HEK293T (cell line): ENCODE results near the gene TWF2.

Experiments
- CTCF ChIA-PET: fragments of 350-600 bp; formaldehyde crosslinking; extraction: SDS; loops from one replicate; lab custom pipeline; 2021; ENCODE audit warnings: antibody characterized with exemption, inconsistent platforms; lab: Yijun Ruan, JAX
- POLR2A ChIA-PET: fragments of 350-600 bp; formaldehyde crosslinking; extraction: SDS; loops from one replicate; lab custom pipeline; 2020; ENCODE audit warnings: antibody characterized with exemption, inconsistent platforms; lab: Yijun Ruan, JAX
- DNase-seq: peaks from one replicate; pipeline ENCODE4 v3.0.0; 2012; ENCODE audit warnings: mixed read lengths; ENCODE audit errors: extremely low spot score
- ARNT ChIP-seq: fragments of 450-650 bp; IDR thresholded peaks from 2 replicates; pipeline ENCODE4 v1.6.1; 2017; ENCODE audit warnings: mild to moderate bottlenecking
- BHLHE40 ChIP-seq: fragments of 450-650 bp; IDR thresholded peaks from 2 replicates; pipeline ENCODE4 v1.6.1; 2016; ENCODE audit warnings: mild to moderate bottlenecking, moderate library complexity, borderline replicate concordance
- CTBP1 ChIP-seq: fragments of 450-650 bp; IDR thresholded peaks from 2 replicates; pipeline ENCODE4 v1.6.1; 2016; ENCODE audit warnings: borderline replicate concordance
- ELF4 ChIP-seq: fragments of 450-650 bp; IDR thresholded peaks from 2 replicates; pipeline ENCODE4 v1.6.1; 2017; ENCODE audit warnings: antibody characterized with exemption
- FOXA1 ChIP-seq: fragments of 450-650 bp; IDR thresholded peaks from 2 replicates; pipeline ENCODE4 v1.6.1; 2016; ENCODE audit warnings: mild to moderate bottlenecking
- FOXK2 ChIP-seq: fragments of 450-650 bp; IDR thresholded peaks from 2 replicates; pipeline ENCODE4 v1.6.1; 2016; ENCODE audit warnings: mild to moderate bottlenecking
- FOXM1 ChIP-seq: fragments of 450-650 bp; IDR thresholded peaks from 2 replicates; pipeline ENCODE4 v1.6.1; 2017; ENCODE audit warnings: mild to moderate bottlenecking, borderline replicate concordance
- HDGF ChIP-seq: fragments of 450-650 bp; IDR thresholded peaks from 2 replicates; pipeline ENCODE4 v1.6.1; 2017; ENCODE audit warnings: antibody characterized with exemption, borderline replicate concordance
- L3MBTL2 ChIP-seq: fragments of 450-650 bp; conservative IDR thresholded peaks from 2 replicates; pipeline ENCODE4 v1.6.1; 2016; ENCODE audit warnings: mild to moderate bottlenecking
- LEF1 ChIP-seq: fragments of 450-650 bp; IDR thresholded peaks from 2 replicates; pipeline ENCODE4 v1.6.1; 2017; ENCODE audit warnings: mild to moderate bottlenecking, borderline replicate concordance
- NFRKB ChIP-seq: fragments of 450-650 bp; IDR thresholded peaks from 2 replicates; pipeline ENCODE4 v1.6.1; 2016; ENCODE audit warnings: mild to moderate bottlenecking, moderate library complexity
- PKNOX1 ChIP-seq: fragments of 450-650 bp; IDR thresholded peaks from 2 replicates; pipeline ENCODE4 v1.6.1; 2016
- SP1 ChIP-seq: fragments of 450-650 bp; IDR thresholded peaks from 2 replicates; pipeline ENCODE4 v1.6.1; 2017
- SUZ12 ChIP-seq: fragments of 450-650 bp; IDR thresholded peaks from 2 replicates; pipeline ENCODE4 v1.6.1; 2016; ENCODE audit warnings: mild to moderate bottlenecking
- TARDBP ChIP-seq: fragments of 450-650 bp; IDR thresholded peaks from 2 replicates; pipeline ENCODE4 v1.6.1; 2016
- ZNF384 ChIP-seq: fragments of 450-650 bp; IDR thresholded peaks from 2 replicates; pipeline ENCODE4 v1.6.1; 2016

TWF2 gene

GRCh38 chr3:52221563-52222318 is 17.2 kb downstream of the TWF2 start:
- TF ChIP-seq BHLHE40 (no peak), L3MBTL2 (no peak), SP1 (no peak), LEF1 (no peak), FOXA1 (no peak), PKNOX1 (no peak), ZNF384 (no peak), FOXM1 (no peak), NFRKB (no peak), TARDBP (no peak), FOXK2 (no peak), CTBP1 (no peak), ARNT (no peak), ELF4 (no peak), SUZ12 (no peak)
- POLR2A ChIA-PET = interaction anchor here (0.6 to 1.0 kb wide), 2 partner anchors 20 to 56 kb away, joined by 4 read pairs; partner anchors contain the start of gene WDR82
- DNase-seq = no peak
- CTCF ChIA-PET = interaction anchor here (0.6 to 3.0 kb wide), 5 partner anchors 10 to 118 kb away, joined by 3 to 25 read pairs (median 9); partner anchors contain the start of gene WDR82

- TF ChIP-seq CTBP1 = no peak
- no peak for TF ChIP-seq TARDBP
- no peak for TF ChIP-seq LEF1
- no peak for TF ChIP-seq PKNOX1
- no peak for TF ChIP-seq FOXA1
- TF ChIP-seq FOXK2 = no peak
- no peak for TF ChIP-seq FOXM1
- no peak for TF ChIP-seq ZNF384
- no peak for TF ChIP-seq ARNT
- DNase-seq = no peak
- CTCF ChIA-PET = interaction anchor here (0.6 to 3.0 kb wide), 18 partner anchors 8 to 270 kb away, joined by 3 to 25 read pairs (median 4); partner anchors contain the start of genes POC1A, TWF2 and WDR82
- POLR2A ChIA-PET = interaction anchor here (0.6 kb wide), 1 partner anchor 19 kb away, joined by 4 read pairs; no protein-coding TSS in a partner anchor
These were observed 17.8 kb downstream of the TWF2 start for GRCh38 chr3:52221141-52221562.

GRCh38 chr3:52220380-52221026 is 18.5 kb downstream of the TWF2 start:
- peak; percentile 88 for DNase-seq
- TF ChIP-seq TARDBP (no peak), PKNOX1 (peak; percentile 95)
- ChIA-PET CTCF (interaction anchor here (0.5 to 3.0 kb wide), 25 partner anchors 9 to 270 kb away, joined by 3 to 25 read pairs (median 4); partner anchors contain the start of genes POC1A, TWF2 and WDR82), POLR2A (interaction anchor here (0.7 kb wide), 2 partner anchors 18 to 58 kb away, joined by 3 read pairs; partner anchors contain the start of genes TWF2 and WDR82)

GRCh38 chr3:52218937-52219650 is 19.9 kb downstream of the TWF2 start:
- ChIA-PET POLR2A (no interaction called here), CTCF (interaction anchor here (0.8 to 2.1 kb wide), 7 partner anchors 12 to 229 kb away, joined by 4 to 16 read pairs (median 6); no protein-coding TSS in a partner anchor)
- TF ChIP-seq SP1 (no peak), SUZ12 (no peak), L3MBTL2 (no peak), FOXM1 (no peak), ZNF384 (no peak), BHLHE40 (no peak)
- DNase-seq = no peak

GRCh38 chr3:52218454-52218853 is 20.5 kb downstream of the TWF2 start:
- no peak for DNase-seq
- CTCF ChIA-PET = no interaction called here
- no peak for TF ChIP-seq ELF4
- no peak for TF ChIP-seq L3MBTL2
- TF ChIP-seq NFRKB = no peak
- no peak for TF ChIP-seq PKNOX1
- no peak for TF ChIP-seq SUZ12
- TF ChIP-seq SP1 = no peak
- no peak for TF ChIP-seq LEF1
- no peak for TF ChIP-seq HDGF
- TF ChIP-seq ARNT = no peak
- no peak for TF ChIP-seq FOXM1
- POLR2A ChIA-PET = no interaction called here
